Fibroblast of villous mesenchyme (primary cell): ENCODE results near the gene LCN1. TPM values are rescaled to one million over a fixed set of nuclear protein-coding genes. Genes with fewer than 3 reads are reported as not detected.

Experiments
- DNase-seq: peaks from one replicate; pipeline ENCODE4 v3.0.0-alpha.2; 2010; ENCODE audit warnings: low read depth
- H3K4me3 ChIP-seq: 2 replicates; pipeline ENCODE4 v1.5.1; 2011; ENCODE audit warnings: low read depth, mild to moderate bottlenecking, low read length
- CTCF ChIP-seq: IDR thresholded peaks from 2 replicates; pipeline ENCODE4 v1.5.1; 2012; ENCODE audit warnings: low read depth, mild to moderate bottlenecking, low read length; ENCODE audit not compliant: insufficient read depth
- total RNA-seq: library from RNA; depleted of rRNA; stranded (reverse); fragments of >200 nt; gene quantifications from 2 replicates; pipeline ENCODE4 v1.2.3, GENCODE V29; 2012

LCN1 gene
- total RNA-seq, 1 donor, result not detected

- TF ChIP-seq CTCF, result no peak
- no peak for DNase-seq
- H3K4me3 ChIP-seq, result no peak overlapping the region
Observed at GRCh38 chr9:135522137-135522877, 1.1 kb downstream of the LCN1 start.

- no peak for DNase-seq
- TF ChIP-seq CTCF, result no peak
- H3K4me3 ChIP-seq, result no peak overlapping the region
Observed at GRCh38 chr9:135522931-135523330, 1.7 kb downstream of the LCN1 start.

- DNase-seq, result no peak
- TF ChIP-seq CTCF, result no peak
- no peak overlapping the region for H3K4me3 ChIP-seq
Observed at GRCh38 chr9:135523521-135524129, 2.4 kb downstream of the LCN1 start.

- no peak overlapping the region for H3K4me3 ChIP-seq
- peak; percentile 67 for DNase-seq
- TF ChIP-seq CTCF, result no peak
Observed at GRCh38 chr9:135524130-135524861, 3.1 kb downstream of the LCN1 start.

GRCh38 chr9:135525241-135526088 lies 4.2 kb downstream of the LCN1 start:
- DNase-seq, result no peak
- TF ChIP-seq CTCF, result no peak
- H3K4me3 ChIP-seq, result no peak overlapping the region

GRCh38 chr9:135526089-135526729 lies 5.0 kb downstream of the LCN1 start:
- TF ChIP-seq CTCF, result no peak
- DNase-seq, result no peak
- no peak overlapping the region for H3K4me3 ChIP-seq
